HUES64 (cell line): ENCODE results near the gene FBXL5.

Experiments
- H3K27ac ChIP-seq: 2 replicates; pipeline ENCODE4 v1.7.0; 2013; ENCODE audit warnings: low read depth, low read length, inconsistent platforms
- H3K27me3 ChIP-seq: 2 replicates; pipeline ENCODE4 v1.6.1; 2013; ENCODE audit warnings: mild to moderate bottlenecking, low read length; ENCODE audit not compliant: insufficient read depth
- H3K36me3 ChIP-seq: 2 replicates; pipeline ENCODE4 v1.6.1; 2013; ENCODE audit warnings: mild to moderate bottlenecking, low read length; ENCODE audit not compliant: insufficient read depth
- H3K4me1 ChIP-seq: 2 replicates; pipeline ENCODE4 v1.6.1; 2013; ENCODE audit warnings: mild to moderate bottlenecking, low read length, moderate library complexity; ENCODE audit not compliant: insufficient read depth
- H3K4me3 ChIP-seq: 2 replicates; pipeline ENCODE4 v1.5.1; 2013; ENCODE audit warnings: mild to moderate bottlenecking, low read length, moderate library complexity
- H3K9ac ChIP-seq: 2 replicates; pipeline ENCODE4 v1.6.1; 2013; ENCODE audit warnings: mild to moderate bottlenecking, low read depth, low read length
- H3K9me3 ChIP-seq: 2 replicates; pipeline ENCODE4 v1.6.1; 2013; ENCODE audit warnings: low read depth, low read length; ENCODE audit not compliant: insufficient read depth
- WGBS: fragments of 150-250, 120-280 bp; methylation state at CpG from one replicate; pipeline ENCODE4 v1.1.7; 2013; ENCODE audit warnings: missing lambda C conversion rate; 5-methylcytosine and 5-hydroxymethylcytosine counted together

FBXL5 gene

GRCh38 chr4:15558561-15558960 is 96.6 kb downstream of the FBXL5 start:
- no peak overlapping the region for H3K9ac ChIP-seq
- peaks cover 20% of the 10 kb centered on the region for H3K36me3 ChIP-seq
- H3K9me3 ChIP-seq = no peaks in the 10 kb centered on the region
- no peak overlapping the region for H3K4me3 ChIP-seq
- H3K4me1 ChIP-seq = no peaks in the 10 kb centered on the region
- 90% methylated on average over 2 of the region's 2 CpGs for WGBS
- H3K27me3 ChIP-seq = no peaks in the 10 kb centered on the region
- H3K27ac ChIP-seq = no peak overlapping the region

- 91% methylated on average over 2 of the region's 2 CpGs for WGBS
- H3K4me3 ChIP-seq = no peak overlapping the region
- no peaks in the 10 kb centered on the region for H3K4me1 ChIP-seq
- no peaks in the 10 kb centered on the region for H3K27me3 ChIP-seq
- no peak overlapping the region for H3K9ac ChIP-seq
- peaks cover 20% of the 10 kb centered on the region for H3K36me3 ChIP-seq
- no peaks in the 10 kb centered on the region for H3K9me3 ChIP-seq
- H3K27ac ChIP-seq = no peak overlapping the region
Measured at GRCh38 chr4:15557786-15558550, 97.2 kb downstream of the FBXL5 start.

GRCh38 chr4:15556511-15557092 is 98.6 kb downstream of the FBXL5 start:
- peaks cover 20% of the 10 kb centered on the region for H3K36me3 ChIP-seq
- no peak overlapping the region for H3K9ac ChIP-seq
- no peak overlapping the region for H3K27ac ChIP-seq
- no peaks in the 10 kb centered on the region for H3K9me3 ChIP-seq
- no peak overlapping the region for H3K4me3 ChIP-seq
- 95% methylated on average over 1 of the region's 4 CpGs for WGBS
- no peaks in the 10 kb centered on the region for H3K27me3 ChIP-seq
- no peaks in the 10 kb centered on the region for H3K4me1 ChIP-seq
